Right lobe of liver (tissue), 4 donors: ENCODE data around the gene MYH14.

Experiments
- CTCF ChIP-seq, 4 donors: fragments of 200-600 bp in 3 of 4; fragments of 450-650 bp in 1 of 4; IDR thresholded peaks; one replicate each; pipeline versions ENCODE4 v1.5.1 to v1.8.0; 2016 to 2022; ENCODE audit warnings: antibody characterized with exemption in 4 of 4, mild to moderate bottlenecking in 2 of 4
- POLR2A ChIP-seq: fragments of 450-650 bp; IDR thresholded peaks from one replicate; pipeline ENCODE4 v1.6.1; 2017; ENCODE audit warnings: antibody characterized with exemption, mild to moderate bottlenecking
- donor health status: DM: no; HTN: no; CAD: no.
- donor health status: DM: no; HTN: no; CAD: no.
- donor health status: DM: no; HTN: yes; CAD: no.

- TF ChIP-seq CTCF (IDR thresholded peaks at IDR 0.05): no peak
- TF ChIP-seq POLR2A: no peak
These were observed 17.7 kb downstream of the MYH14 start for GRCh38 chr19:50221087-50221486.
